CD4-positive, alpha-beta T cell treated with Interleukin-17A for 1 hour (primary cell): ENCODE measurements around the gene IL20RA.

Experiments used
- DNase-seq: peaks from one replicate; pipeline ENCODE4 v3.0.0-alpha.2; 2020

Gene IL20RA

DNA sequence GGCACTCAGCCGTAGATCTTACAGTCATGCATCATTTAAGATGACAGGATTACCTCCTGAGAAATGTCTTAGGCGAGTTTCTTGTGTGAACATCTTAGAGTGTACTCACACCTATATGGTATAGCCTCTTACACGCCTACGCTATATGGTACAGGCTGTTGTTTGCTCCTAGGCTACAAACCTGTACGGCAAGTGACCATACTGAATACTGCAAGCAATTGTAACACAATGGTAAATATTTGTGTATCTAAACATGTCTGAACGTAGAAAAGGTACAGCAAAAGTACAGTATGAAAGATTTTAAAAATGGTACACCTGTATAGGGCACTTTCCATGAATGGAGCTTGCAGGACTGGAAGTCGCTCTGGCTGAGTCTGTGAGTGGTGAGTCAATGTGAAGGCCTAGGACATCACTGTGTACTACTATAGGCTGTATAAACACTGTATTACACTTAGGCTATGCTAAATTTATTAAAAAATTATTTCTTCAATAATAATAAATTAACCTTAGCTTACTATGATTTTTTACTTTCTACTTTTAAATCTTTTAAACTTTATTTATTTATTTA is 541 bp upstream of the IL20RA start:
- no peak for DNase-seq

DNA sequence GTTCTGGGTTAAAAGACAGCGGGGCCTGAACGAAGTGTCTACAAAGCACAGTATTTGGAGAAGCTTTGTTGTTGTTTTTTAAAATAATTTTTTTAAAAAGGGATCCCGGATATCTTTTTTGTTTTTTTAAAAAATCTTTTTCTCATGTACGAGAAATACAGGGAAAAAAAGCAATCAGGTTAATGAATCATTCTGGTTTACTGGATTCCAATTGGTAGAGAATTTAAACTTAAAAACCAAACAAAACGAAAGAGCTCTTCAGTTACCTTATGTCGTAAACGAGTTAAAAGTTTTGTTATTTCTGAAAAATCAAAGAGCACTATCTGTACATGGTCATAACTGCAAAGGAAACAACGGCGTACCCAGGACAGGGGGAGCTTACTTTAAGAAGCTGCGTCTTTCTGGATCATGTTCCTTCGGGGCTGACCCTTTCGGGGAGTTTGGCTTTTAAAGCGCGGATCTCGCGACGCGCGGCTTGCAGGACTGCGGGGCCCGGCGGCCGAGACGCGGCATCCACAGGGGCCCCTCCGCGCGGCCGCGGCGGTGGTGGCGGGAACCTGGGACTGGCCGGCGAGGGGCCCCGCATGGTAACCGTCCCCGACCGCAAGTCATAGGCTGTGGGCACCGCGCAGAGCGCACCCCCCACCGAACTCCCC is 927 bp downstream of the IL20RA start:
- DNase-seq: no peak

DNA sequence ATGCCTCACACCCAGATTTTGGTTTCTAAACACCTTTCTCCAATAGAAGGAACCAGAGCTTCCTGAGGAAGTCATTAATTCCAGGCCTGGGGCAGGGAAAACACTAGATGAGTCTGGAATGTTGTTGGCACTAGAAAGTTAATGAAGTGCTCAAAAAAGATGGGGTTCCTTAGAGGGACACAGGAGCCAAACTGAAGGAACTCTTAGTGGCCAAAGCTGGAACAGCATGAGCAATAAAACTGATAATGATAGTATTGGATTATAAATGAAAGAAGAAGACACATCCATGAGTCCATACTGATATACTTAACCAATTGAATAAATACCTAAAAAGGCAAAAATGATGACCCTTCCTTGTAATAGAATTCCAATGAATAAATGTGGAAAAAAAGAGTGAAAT is 4.4 kb downstream of the IL20RA start:
- no peak for DNase-seq

DNA sequence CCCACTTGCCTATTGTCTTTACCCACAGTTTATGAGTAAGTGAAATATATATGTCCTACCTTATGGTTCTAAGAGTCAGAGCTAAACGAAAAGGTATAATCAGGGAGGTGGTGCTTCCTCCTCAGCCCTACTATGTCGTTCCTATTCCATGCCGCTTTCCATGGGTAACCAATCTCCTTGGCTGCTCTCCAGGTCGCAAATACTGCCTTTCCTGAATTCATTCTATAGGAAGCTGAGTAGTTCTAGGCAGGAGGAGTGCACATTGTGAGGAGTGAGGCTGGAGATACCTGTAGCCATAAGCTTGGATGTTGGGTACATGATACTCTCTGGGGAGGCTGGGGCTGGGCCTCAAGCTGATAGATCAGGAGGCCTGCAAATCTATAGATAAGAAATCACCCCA is 5.8 kb downstream of the IL20RA start:
- no peak for DNase-seq

DNA sequence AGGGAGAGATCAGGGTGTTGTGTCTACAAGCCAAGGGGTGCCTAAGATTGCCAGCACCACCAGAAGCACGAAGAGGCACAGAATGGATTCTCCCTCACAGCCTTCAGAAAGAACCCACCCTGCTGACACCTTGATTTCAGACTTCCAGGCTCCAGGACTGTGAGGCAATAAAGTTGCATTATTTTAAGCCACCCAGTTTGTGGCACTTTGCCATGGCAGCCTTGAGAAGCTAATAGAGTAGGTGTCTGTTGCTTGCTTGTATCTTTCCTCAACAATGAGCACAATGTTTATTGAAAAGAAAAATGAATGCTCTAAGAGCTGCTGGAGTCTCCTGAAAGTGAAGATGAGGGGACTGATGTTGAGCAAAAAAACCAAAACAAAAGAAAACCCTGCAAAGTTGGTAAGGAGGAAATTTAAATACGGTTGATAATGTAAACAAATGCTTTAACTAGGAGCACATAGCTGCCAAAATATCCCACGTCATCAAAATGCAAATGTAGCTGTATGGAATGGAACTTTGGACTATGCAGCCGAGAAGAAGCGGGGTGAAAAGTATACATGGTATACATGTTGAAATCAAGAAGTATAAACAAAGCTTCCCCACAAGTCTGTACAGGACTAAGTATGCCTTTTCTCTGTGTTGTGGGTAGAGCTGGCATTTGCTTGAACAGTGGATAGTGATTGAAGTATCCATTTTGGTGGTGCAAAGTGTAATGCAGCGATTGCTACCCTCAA is 8.0 kb downstream of the IL20RA start:
- DNase-seq: no peak

DNA sequence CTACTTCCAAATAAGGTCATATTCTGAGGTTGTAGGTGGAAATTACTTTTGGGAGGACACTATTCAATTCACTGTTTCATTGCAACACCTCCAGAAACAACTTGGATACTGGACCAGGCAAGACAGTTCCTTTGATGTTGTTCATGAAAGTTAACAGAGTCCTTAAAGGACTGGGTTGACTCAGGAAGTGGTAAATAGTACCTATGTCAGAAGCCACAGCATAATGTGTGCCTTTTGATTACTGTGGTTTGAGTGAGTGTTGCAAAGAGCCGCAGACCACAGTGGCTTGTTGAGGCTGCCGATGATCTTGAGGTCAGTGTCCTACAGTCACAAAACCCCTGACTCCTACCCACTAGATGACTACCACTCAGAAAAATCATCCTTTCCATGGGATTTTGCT is 10.9 kb downstream of the IL20RA start:
- peak; percentile 79 for DNase-seq

DNA sequence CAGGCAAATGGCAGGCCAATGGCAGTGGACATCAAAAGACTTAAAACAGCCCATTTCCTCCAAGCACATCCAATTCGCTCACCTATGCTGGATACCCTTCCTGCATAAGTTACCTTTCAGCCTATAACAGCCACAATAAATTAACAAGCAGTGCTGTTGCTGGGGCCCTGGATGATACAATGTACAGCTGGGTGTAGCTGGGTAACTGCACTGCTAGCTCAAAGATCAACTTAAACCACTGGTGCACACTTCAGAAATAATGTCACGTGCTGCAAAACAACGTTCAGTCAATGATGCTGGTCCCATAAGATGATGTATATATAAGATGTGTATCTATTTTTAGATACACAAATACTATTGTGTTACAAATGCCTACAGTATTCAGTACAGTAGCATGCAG is 13.6 kb downstream of the IL20RA start:
- no peak for DNase-seq

DNA sequence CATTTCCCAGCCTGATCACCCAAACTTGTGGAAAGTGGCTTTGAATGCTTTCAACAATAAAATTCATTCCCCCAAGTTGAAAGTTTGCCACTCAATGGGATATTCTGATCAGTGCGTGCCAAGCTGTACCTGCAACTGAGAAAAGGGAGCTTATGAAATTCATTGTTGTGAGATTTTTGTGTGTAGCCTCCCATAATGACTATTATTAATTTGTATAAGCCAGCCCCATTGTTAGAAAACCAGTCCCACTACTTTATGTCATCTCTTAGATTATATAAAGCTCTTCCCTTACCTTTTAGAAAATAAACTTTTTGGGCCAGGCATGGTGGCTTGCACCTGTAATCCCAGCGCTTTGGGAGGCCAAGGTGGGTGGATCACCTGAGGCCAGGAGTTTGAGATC is 15.9 kb downstream of the IL20RA start:
- no peak for DNase-seq

DNA sequence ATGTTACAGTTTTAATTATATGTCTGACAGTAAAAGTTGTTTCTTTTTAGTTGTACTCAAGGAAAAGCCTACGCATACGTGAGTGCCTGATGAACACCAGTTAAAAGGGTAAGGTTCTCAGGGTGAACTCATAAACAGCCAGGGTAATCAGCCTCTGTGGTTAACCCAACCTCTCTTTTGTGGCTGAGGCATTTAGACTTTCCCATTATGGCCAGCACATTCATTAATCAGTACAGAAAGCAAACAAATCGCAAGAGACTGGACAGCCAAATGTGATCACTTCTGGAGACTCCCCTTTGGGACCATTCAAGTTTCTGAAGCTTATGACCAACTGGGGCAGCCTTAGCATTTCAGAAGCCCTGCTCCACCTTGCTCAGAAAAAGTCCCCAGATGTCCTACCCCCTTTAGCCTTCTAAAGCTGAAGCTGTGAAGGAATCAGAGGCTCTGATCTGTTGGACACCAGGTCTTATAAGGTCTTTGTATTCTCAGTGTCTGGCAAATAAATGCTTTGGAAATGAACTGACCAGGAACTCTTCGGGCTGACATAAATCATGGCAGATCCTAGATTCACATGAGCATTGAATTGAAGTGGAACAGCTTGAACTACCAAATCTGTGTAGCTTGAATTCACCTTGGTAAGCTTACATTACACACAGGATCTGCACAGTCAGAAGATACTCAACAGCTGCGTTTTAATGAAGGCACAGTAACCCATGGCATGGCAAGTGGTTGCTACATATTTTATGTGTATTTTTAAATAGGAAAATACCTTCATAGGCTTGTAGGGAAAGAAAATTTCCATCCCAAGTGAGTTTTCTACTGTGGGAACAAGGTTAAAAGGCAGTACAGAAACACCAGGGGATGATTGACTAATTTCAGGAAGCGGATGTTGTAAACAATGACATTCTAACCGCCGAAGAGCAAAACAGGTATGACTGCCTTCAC is 18.7 kb downstream of the IL20RA start:
- no peak for DNase-seq

DNA sequence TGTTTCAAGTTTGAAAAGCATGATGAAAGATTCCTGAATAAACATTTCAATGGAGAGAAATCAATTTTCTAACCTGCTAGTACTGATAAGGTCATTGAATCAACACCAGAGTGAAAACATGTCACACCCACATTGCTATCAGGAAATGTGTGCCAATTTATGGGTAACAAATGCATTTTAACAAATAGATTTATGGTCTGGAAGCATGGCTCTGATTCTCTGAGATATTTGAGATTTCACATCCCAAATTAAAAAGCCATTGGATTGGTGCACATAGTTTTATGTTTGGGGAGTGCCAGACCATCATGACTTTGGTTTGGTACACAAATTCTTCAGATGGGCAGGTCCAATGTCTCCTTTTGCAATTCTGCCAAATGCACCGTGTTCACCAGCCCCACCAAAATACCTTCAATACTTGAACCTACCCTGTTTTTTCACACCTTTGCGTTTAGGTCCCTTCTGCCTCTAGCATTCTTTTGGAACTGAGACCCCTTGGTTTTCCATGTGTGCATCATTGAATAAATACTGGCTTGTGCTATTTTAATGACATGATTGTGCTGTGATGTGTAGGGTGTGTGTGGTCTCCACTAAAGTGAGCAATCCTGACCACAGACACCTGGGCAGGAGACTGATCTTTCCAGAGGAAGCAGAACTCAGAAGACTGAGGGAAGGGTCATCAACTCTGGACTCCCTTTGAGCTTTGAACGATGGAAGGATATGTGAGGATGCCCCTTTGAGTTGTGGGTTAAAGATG is 20.4 kb downstream of the IL20RA start:
- DNase-seq: no peak

DNA sequence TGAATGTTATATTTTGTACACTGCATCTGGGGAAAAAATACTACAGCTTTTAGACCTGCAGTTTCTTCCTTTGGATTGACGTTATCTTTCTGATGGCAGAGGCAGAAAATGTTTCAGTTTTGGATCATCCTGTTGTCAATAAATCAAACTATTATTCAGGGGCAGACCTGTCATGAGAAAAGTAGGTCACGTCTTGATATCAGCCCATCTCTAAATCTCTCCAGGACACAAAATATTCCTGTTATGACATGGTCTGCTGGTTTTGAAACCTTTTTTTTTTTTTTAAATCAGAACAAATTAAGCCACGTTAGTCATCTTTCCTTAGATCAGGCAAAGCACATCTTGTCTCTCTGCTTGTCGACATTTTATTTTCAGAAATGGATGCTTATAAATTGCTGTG is 24.0 kb downstream of the IL20RA start:
- DNase-seq: no peak

DNA sequence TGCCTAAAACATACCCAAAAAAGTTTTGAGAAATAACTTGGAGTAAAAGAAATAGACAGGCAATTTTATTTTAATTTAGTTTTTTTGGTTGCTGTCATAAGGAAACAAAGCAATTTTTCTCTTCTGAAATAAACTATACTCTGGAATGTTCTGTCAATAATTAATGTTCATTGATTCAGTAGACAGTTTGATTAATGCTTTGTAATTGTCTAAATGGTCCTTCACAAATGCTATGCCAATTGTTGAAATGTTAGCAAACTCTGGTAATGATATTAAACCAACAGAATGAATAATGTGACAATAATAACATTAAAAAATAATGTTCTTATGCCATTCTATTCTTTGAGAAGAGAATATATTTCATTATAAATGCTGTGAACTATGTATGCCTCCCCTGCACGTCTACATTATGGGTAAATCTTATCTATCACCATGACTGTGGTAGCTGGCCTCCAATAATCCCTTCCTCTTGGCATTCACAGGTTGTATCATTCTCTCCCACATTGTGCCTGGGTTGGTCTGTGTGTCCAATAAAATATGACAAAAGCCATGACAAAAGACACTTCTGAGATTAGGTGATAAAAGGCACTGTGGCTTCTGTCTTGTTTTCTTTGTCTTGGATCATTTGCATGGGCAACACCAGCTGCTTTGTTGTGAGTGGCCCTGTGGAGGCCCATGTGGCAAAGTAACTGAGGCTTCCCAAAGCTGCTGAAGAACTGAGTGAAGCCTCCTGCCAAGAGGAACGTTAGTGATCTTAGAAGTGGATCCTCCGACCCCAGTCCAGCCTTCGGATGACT is 25.1 kb downstream of the IL20RA start:
- DNase-seq: no peak

DNA sequence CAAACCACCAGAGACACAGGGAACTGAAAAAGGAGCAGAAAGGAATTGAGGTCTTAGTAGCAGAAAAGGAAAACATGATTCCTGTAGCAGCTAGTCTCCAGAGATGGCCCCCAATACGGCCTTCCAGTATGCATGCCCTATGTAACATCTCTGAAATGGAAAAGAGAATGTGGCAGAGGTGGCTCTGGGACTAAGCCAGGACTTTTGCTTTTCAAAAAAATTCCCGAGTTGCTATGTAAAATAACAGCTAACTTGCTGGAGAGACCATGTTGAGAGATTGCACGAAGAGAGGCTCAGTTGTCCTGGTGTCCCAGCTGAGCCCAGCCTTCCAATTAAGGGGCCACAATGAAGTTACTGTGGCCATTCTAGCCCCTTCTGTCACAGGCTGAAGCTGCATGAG is 27.7 kb downstream of the IL20RA start:
- DNase-seq: no peak

DNA sequence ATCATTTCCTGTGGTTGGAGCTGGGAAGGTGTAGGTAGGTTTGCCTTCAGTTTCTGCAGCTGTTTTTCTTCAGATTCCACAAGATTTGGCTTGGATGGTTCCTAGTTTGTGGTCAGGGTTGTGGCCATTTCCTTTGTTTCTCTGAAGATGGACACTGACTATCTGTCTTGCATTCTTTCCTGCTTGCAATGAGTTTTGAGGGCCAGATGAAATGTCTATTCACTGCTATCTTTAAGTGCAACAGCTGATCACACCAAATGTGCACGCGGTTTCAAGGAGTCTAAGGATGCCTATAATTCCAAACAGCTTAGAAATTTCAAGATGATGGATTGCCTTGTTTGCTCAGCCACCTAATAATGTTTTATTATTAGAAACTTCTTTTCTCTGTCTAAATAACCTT is 28.4 kb downstream of the IL20RA start:
- DNase-seq: no peak

DNA sequence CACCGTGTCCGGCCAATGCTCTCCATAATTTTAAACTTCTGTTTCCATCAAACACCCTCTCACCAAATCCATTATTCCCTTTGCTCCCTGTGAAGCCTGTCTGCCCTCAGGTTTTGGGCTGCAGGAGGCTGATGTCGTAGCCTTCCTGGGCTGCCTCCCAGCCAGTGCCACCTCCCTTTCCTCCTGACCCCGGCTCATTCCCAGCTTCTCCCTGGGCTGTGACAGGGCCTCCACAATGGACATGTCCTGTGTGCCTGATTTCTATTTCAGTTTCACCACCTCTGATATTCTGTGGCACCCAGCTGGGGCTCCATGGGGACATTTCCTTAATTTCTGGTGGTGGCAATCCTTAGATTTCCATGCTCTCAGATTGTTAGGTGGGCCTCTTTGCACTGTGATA is 28.8 kb downstream of the IL20RA start:
- no peak for DNase-seq

DNA sequence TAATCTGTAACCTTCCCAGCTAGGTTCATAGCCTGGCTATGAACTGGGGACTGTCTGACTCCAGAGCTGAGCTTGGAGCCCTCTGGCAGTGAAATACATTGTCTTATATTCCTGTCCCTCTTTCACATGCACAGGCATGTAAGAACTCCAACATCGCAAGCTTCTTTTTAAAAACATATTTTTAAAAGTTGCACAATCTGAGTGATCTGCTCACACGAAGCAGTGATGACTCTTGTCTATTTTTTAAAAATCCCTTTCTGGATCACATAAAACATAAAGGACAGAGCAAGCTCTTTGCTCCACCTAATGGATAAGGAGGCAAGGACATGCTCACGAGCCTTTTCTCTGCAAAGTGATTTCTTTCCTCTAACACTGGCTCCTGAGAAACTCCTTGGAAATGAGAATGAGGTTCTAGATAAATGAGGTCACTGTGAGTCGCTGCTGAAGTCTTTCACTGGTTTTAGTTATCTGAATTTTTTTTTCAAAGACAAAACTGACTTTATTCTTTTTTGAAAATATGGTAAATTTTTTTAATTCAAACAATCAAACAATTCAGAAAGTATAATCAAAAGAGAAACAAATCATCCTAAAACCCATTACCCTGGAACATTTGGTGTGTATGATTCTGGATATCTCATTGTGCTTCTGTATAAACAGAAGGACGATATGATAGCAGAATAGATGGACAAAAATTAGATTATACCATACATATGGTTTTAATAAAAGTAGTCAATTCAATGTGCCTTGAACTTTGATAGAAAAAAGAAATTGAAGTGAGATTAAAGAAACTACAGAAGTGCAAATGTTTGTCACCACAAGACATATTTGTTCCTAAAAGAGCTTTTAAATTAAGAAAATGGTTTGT is 30.8 kb downstream of the IL20RA start:
- no peak for DNase-seq

DNA sequence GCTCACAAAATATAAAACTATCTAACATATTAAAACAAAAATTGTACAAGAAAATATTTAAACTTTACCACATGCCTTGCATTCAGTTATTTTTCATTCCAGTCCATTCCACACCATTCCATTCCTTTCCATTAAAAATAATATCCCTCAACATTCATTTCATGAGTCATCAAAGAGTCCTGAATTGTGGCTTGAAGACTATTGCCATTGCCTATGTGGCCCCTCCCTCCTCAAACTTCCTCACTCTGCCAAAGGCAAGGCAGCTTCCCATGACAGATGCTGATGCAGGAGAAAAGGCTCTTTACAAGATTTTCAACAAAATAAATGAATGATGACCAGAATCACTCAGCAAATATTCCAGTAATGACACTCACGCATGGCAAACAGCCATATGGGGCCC is 31.7 kb downstream of the IL20RA start:
- DNase-seq: no peak

DNA sequence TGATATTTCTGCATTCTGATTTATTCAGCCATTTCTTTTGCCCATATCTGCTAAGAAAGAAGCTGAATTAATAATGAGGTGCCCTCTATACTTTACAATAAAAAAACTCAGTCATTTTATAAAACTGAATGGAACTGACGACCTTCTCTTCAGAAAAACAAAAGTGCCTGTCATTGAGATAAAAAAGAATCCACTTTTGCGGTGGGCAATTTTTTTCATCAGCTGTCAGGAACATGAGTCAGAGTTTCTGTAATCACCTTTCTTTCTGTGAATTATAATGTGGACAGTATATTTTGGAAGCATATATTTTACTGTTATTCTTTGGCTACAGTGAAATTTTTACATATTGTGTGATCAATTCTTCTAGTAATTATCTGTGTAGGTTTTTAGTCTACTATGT is 33.4 kb downstream of the IL20RA start:
- no peak for DNase-seq

DNA sequence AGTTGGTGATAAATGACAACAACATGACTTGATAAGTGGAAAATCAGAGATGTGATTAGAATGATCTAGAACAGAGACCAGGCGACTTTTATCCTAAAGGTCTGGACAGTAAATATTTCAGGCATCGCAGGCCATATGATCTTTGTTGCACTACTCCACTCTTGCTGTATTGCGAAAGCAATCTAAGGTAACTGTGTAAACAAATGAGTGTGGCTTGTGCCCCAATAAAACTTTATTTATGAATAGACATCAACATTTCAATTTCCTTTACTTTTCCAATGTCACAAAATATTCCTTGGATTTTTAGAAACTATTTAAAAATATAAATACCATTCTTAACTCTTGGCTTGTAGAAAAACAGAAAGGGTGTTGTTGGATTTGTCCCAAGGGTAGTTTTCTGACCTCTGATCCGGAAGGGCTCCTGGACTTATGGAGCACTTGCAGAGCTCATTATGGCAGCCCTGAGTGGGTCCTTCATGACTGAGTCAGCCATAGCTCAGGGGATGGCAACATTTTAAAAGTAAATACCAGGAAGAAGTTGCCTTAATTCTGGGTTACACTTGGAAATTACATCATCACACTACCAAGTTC is 34.5 kb downstream of the IL20RA start:
- no peak for DNase-seq

DNA sequence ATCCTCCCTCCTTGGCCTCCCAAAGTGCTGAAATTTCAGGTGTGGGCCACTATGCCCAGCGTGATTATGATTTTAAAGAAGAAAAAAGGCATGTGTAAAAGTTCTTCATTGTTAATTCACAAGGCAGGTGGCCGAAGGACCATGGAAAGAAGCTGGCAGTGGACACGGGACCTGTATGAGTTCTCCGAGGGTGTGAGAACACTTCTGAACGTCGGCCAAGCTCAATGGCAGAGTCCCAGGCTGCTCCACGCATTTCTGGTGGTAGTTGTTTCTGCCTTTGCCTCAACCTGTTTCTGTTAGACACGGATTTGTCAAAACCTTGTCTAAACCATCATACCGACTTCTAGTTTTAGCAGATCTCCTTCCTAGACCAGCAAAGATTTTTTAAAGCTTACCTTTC is 36.6 kb downstream of the IL20RA start:
- no peak for DNase-seq
